ENCODE data around the gene NEUROD1. TPM values are rescaled to one million over a fixed set of nuclear protein-coding genes. Genes with fewer than 3 reads are reported as not detected.

Gene NEUROD1
- total RNA-seq, 1 experiment from 2014 or later = not detected

DNA sequence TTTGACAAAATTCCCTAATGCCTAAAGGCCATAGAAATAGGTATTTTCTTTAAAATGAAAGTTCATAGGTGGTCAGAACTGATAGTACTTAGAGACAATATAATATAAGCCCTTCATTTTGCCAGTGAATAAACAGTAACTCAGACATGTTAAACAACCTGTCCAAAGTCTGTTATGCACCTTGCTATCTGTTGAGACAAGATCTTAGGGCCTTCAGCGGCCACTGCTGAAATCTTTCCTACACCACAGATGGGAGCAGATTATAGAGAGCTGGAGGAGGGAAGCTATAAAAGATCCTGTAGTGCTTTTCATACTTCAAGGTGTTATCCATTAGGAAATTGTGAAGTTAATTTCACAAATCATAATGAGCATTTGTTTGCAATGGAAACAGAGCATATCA is 37.2 kb downstream of the NEUROD1 start:
- Histone ChIP-seq H3K27me3 (ENCODE audit: low read length) (no peaks in the 10 kb centered on the region), H3K9ac (ENCODE audit: low read length) (no peak overlapping the region), H3K9me3 (ENCODE audit: low read length) (no peaks in the 10 kb centered on the region), H3K4me2 (ENCODE audit: low read length) (no peak overlapping the region), H2AFZ (ENCODE audit: low read length) (no peak overlapping the region), H4K20me1 (ENCODE audit: low read length) (no peaks in the 10 kb centered on the region), H3K79me2 (ENCODE audit: low read length) (no peaks in the 10 kb centered on the region), H3K4me1 (ENCODE audit: insufficient read depth, low read length) (no peaks in the 10 kb centered on the region), H3K36me3 (ENCODE audit: low read depth, low read length) (no peaks in the 10 kb centered on the region), H3K4me3 (ENCODE audit: low read length) (no peak overlapping the region), H3K27ac (ENCODE audit: low read length) (no peak overlapping the region), H3K9me2 (replicated peaks; ENCODE audit: low read length) (no peaks in the 10 kb centered on the region), H3F3A (ENCODE audit: low read length, unreplicated experiment) (no peaks in the 10 kb centered on the region)
- no peak for DNase-seq
- intact Hi-C loops (cut with micrococcal nuclease) = no loop called here
- BruUV-seq (replicated peaks) = no TSS peak
- ChIA-PET CTCF (no interaction called here), POLR2A (ENCODE audit: unreplicated experiment) (no interaction called here)
- no peak for ATAC-seq
- TF ChIP-seq EZH2 (IDR thresholded peaks at IDR 0.05; ENCODE audit: low read length, unreplicated experiment) = no peak
- TF ChIP-seq, protein P1, sequence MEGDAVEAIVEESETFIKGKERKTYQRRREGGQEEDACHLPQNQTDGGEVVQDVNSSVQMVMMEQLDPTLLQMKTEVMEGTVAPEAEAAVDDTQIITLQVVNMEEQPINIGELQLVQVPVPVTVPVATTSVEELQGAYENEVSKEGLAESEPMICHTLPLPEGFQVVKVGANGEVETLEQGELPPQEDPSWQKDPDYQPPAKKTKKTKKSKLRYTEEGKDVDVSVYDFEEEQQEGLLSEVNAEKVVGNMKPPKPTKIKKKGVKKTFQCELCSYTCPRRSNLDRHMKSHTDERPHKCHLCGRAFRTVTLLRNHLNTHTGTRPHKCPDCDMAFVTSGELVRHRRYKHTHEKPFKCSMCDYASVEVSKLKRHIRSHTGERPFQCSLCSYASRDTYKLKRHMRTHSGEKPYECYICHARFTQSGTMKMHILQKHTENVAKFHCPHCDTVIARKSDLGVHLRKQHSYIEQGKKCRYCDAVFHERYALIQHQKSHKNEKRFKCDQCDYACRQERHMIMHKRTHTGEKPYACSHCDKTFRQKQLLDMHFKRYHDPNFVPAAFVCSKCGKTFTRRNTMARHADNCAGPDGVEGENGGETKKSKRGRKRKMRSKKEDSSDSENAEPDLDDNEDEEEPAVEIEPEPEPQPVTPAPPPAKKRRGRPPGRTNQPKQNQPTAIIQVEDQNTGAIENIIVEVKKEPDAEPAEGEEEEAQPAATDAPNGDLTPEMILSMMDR (conservative IDR thresholded peaks at IDR 0.05; ENCODE audit: low read depth, low read length) = no peak
- no peak for TF ChIP-seq EZH2phosphoT487 (IDR thresholded peaks at IDR 0.05; ENCODE audit: borderline replicate concordance, low read length)

DNA sequence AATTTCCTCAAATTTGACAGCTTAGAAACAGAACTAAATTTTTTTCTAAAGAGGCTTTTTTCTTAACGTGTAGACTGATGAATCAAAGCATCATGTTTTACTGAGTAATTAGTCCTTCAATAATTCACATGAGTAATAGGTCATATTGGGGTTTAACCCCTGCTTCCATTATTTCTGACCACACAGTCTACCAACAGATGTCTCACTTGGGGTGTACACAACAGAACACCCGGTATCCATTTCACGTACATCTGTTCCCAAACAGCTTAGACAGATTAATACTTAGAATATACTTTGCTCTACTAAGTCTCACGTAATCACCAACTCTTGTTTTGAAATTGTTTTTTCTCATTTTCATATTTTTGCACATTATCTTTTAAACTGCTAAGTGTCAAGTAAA is 38.2 kb downstream of the NEUROD1 start:
- H3K27me3 ChIP-seq (ENCODE audit: low read length) = no peaks in the 10 kb centered on the region
- no peak overlapping the region for H3K9ac ChIP-seq (ENCODE audit: low read length)
- BruUV-seq (replicated peaks) = no TSS peak
- DNase-seq = peak; percentile 6
- no peaks in the 10 kb centered on the region for H3K79me2 ChIP-seq (ENCODE audit: low read length)
- no peaks in the 10 kb centered on the region for H3K4me1 ChIP-seq (ENCODE audit: insufficient read depth, low read length)
- no peak overlapping the region for H3K27ac ChIP-seq (ENCODE audit: low read length)
- H3K4me3 ChIP-seq (ENCODE audit: low read length) = no peak overlapping the region
- CTCF ChIA-PET = no interaction called here
- H4K20me1 ChIP-seq (ENCODE audit: low read length) = no peaks in the 10 kb centered on the region
- POLR2A ChIA-PET (ENCODE audit: unreplicated experiment) = no interaction called here
- no peaks in the 10 kb centered on the region for H3K9me3 ChIP-seq (ENCODE audit: low read length)
- no peak overlapping the region for H2AFZ ChIP-seq (ENCODE audit: low read length)
- no peaks in the 10 kb centered on the region for H3F3A ChIP-seq (ENCODE audit: low read length, unreplicated experiment)
- intact Hi-C loops (cut with micrococcal nuclease) = no loop called here
- no peak for TF ChIP-seq EZH2 (IDR thresholded peaks at IDR 0.05; ENCODE audit: low read length, unreplicated experiment)
- TF ChIP-seq, protein P1 (conservative IDR thresholded peaks at IDR 0.05; ENCODE audit: low read depth, low read length) = no peak
- no peak for TF ChIP-seq EZH2phosphoT487 (IDR thresholded peaks at IDR 0.05; ENCODE audit: borderline replicate concordance, low read length)
- no peaks in the 10 kb centered on the region for H3K9me2 ChIP-seq (replicated peaks; ENCODE audit: low read length)
- no peak for ATAC-seq
- H3K36me3 ChIP-seq (ENCODE audit: low read depth, low read length) = no peaks in the 10 kb centered on the region
- no peak overlapping the region for H3K4me2 ChIP-seq (ENCODE audit: low read length)

DNA sequence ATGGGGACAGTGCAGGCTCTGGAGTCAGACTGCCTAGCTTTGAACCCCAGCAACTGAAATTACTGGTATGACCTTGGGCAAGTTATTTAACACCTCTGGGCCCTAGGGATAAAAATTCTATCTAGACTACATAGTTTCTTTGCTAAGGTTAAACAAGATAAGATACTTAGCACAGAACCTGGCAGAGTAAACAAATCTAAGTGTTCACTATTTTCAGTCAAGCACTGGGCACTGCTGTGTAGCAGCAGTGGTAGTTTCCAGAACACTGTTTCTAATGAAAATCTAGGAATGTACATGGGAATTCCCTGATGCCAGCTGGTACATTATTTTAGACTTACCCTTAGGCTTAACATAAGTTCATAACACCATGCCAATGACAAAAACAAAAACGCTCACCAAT is 40.6 kb downstream of the NEUROD1 start:
- DNase-seq = no peak
- no TSS peak for BruUV-seq (replicated peaks)
- ChIA-PET POLR2A (ENCODE audit: unreplicated experiment) (no interaction called here), CTCF (no interaction called here)
- Histone ChIP-seq H2AFZ (ENCODE audit: low read length) (no peak overlapping the region), H4K20me1 (ENCODE audit: low read length) (no peaks in the 10 kb centered on the region), H3K9me3 (ENCODE audit: low read length) (no peaks in the 10 kb centered on the region), H3K27ac (ENCODE audit: low read length) (no peak overlapping the region), H3K4me2 (ENCODE audit: low read length) (no peak overlapping the region), H3F3A (ENCODE audit: low read length, unreplicated experiment) (no peaks in the 10 kb centered on the region), H3K9me2 (replicated peaks; ENCODE audit: low read length) (no peaks in the 10 kb centered on the region), H3K9ac (ENCODE audit: low read length) (no peak overlapping the region), H3K36me3 (ENCODE audit: low read depth, low read length) (no peaks in the 10 kb centered on the region), H3K79me2 (ENCODE audit: low read length) (no peaks in the 10 kb centered on the region), H3K4me3 (ENCODE audit: low read length) (no peak overlapping the region), H3K27me3 (ENCODE audit: low read length) (no peaks in the 10 kb centered on the region), H3K4me1 (ENCODE audit: insufficient read depth, low read length) (no peaks in the 10 kb centered on the region)
- intact Hi-C loops (cut with micrococcal nuclease) = no loop called here
- TF ChIP-seq, protein P1 (conservative IDR thresholded peaks at IDR 0.05; ENCODE audit: low read depth, low read length) = no peak
- TF ChIP-seq EZH2phosphoT487 (IDR thresholded peaks at IDR 0.05; ENCODE audit: borderline replicate concordance, low read length) = no peak
- no peak for TF ChIP-seq EZH2 (IDR thresholded peaks at IDR 0.05; ENCODE audit: low read length, unreplicated experiment)
- ATAC-seq = no peak
